Measurements from ENCODE around the gene ANKRD12.

GRCh38 chr18:9148203-9148552 lies 11.6 kb downstream of the ANKRD12 start:
- TF ChIP-seq ZNF274 (IDR thresholded peaks at IDR 0.05; ENCODE audit: low read depth, low read length), result no peak
- no peak for TF ChIP-seq EZH2phosphoT487 (IDR thresholded peaks at IDR 0.05; ENCODE audit: borderline replicate concordance)
- no peak for TF ChIP-seq CTCF (IDR thresholded peaks at IDR 0.05 in 2 of 3, conservative IDR thresholded peaks at IDR 0.05 in 1 of 3; ENCODE audit: borderline replicate concordance in 1 of 3, insufficient read depth in 1 of 3, low read depth in 2 of 3, low read length in 2 of 3)
- no peak for TF ChIP-seq EZH2 (IDR thresholded peaks at IDR 0.05)
- no peak for TF ChIP-seq YY1 (IDR thresholded peaks at IDR 0.05; ENCODE audit: extremely low read depth, insufficient replicate concordance, low read depth, low read length)
- no peak for TF ChIP-seq RAD21 (IDR thresholded peaks at IDR 0.05; ENCODE audit: low read depth)
- no peak for TF ChIP-seq POLR2A (IDR thresholded peaks at IDR 0.05; ENCODE audit: borderline replicate concordance, extremely low read depth, insufficient read depth, insufficient read length)
- TF ChIP-seq CEBPB (IDR thresholded peaks at IDR 0.05; ENCODE audit: low read depth), result no peak
- TF ChIP-seq SP1 (IDR thresholded peaks at IDR 0.05; ENCODE audit: low read depth), result no peak
